GM12865 (cell line): ENCODE data around the gene DYDC1.

ENCODE experiments used
- DNase-seq: peaks from one replicate; pipeline ENCODE4 v3.0.0; 2010; ENCODE audit warnings: low read depth
- H3K4me3 ChIP-seq: 2 replicates; pipeline ENCODE4 v1.5.1; 2011; ENCODE audit warnings: mild to moderate bottlenecking, low read depth, low read length, control low read depth
- CTCF ChIP-seq: IDR thresholded peaks from 2 replicates; pipeline ENCODE4 v1.5.1; 2011; ENCODE audit warnings: low read length, control low read depth, low read depth, inconsistent platforms; ENCODE audit not compliant: insufficient read depth; ENCODE audit errors: missing control alignments

DYDC1 gene

DNA sequence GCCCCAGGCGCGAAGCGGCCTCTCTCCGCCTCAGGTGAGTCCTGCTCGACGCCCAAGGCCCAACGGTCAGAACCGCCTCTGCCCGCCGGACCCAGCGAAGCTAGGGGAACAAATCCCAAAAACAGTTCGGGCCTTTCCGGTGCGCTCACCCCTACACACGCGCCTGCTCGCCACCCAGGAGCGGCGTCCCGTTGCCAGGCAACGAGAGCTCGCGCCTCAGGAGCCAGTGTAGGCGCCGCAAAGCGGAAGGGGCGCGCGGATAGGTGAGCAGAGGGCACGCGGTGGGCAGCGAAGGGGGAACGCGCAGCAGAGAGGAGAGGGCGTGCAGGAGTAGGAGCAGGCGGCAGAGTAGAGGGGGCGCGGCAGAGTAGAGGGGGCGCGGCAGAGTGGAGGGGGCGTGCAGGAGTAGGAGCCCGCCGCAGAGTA lies at the start of gene DYDC1, which contains the start of gene DYDC2:
Gene DYDC1, minus strand, starts transcription at position 193 of the 426 bp plus-strand sequence. CDS start 4,154 bp downstream, outside the sequence.
Gene DYDC2, plus strand, starts transcription at position 219 of the 426 bp plus-strand sequence. CDS start 5,663 bp downstream, outside the sequence.
- DNase-seq: peak; percentile 35
- no peak within 1 kb of the TSS for H3K4me3 ChIP-seq
- no peak for TF ChIP-seq CTCF

- no peak for TF ChIP-seq CTCF
- no peak overlapping the region for H3K4me3 ChIP-seq
- DNase-seq: no peak
Observed at GRCh38 chr10:80406204-80406603, 49.6 kb upstream of the DYDC1 start.

- DNase-seq: peak; percentile 34
- TF ChIP-seq CTCF: no peak
- no peak overlapping the region for H3K4me3 ChIP-seq
Observed at GRCh38 chr10:80405626-80406025, 49.1 kb upstream of the DYDC1 start.

- no peak overlapping the region for H3K4me3 ChIP-seq
- TF ChIP-seq CTCF: no peak
- no peak for DNase-seq
Observed at GRCh38 chr10:80405035-80405434, 48.5 kb upstream of the DYDC1 start.

DNA sequence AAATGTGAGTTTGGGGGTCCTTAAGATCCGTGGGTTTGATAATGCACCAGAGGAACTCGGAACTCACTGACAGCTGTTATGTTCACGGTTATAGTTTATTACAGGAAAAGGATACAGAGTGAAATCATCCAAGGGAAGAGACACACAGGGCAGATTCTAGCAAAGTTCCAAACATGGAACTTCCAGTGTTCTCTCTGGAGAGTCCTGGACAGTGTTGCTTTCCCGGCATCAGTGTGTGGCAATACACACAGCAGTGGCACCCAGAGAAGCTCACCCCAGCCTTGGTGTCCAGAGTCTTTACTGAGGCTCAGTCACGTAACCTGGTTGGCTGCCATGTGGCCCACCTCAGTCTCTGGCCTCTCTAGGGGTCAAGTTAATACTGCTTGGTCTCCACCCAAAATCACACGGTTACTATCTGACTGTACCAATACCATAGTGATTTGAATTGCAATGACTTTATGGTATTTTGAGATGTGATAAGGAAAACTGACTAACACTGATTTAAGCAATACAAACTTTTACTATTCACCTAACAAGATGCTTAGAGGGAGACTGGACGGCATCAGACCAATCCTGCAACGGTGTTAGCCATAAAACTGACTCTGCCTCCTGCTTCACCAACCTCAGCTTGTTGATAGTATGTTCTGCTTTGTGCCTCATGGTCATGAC lies 43.7 kb upstream of the DYDC1 start:
- no peak for DNase-seq
- TF ChIP-seq CTCF: no peak
- no peak overlapping the region for H3K4me3 ChIP-seq

DNA sequence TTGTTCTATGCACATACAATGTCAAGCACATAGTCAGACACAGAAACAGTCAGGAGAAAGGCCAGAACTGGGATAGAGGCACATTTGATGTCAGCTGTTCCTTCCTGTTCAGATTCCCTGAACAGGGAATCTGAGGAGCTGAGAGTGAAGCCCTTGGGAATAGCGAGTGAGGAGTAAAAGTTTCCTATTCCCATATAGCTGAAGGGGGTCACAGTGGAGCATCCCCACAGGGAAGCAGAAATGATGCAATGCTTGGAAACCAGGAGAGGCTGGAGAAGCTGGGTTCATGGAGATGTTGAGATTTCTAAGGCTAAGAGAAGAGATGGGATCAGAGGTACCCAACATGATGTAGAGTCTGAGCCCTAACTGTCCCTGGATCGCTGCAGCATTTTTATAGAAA lies 40.5 kb upstream of the DYDC1 start:
- no peak for DNase-seq
- H3K4me3 ChIP-seq: no peak overlapping the region
- TF ChIP-seq CTCF: no peak
